ENCODE data around the gene TBC1D9.

TBC1D9 gene

GRCh38 chr4:140697709-140698560 lies 58.2 kb downstream of the TBC1D9 start:
- Histone ChIP-seq H3K27ac (ENCODE audit: low read depth in 2 of 2, low read length in 2 of 2) (no peak overlapping the region), H3K27me3 (ENCODE audit: control insufficient read depth in 2 of 2, insufficient read depth in 2 of 2, low read length in 2 of 2) (no peaks in the 10 kb centered on the region), H3K36me3 (ENCODE audit: control insufficient read depth in 2 of 2, insufficient read depth in 2 of 2, low read length in 2 of 2) (no peaks in the 10 kb centered on the region), H3K9me3 (ENCODE audit: control insufficient read depth in 2 of 2, low read length in 2 of 2) (no peaks in the 10 kb centered on the region), H3K9ac (ENCODE audit: low read depth in 1 of 2, low read length in 2 of 2) (no peak overlapping the region), H3K4me1 (ENCODE audit: control insufficient read depth in 2 of 2, insufficient read depth in 2 of 2, low read length in 2 of 2) (no peaks in the 10 kb centered on the region), H3K4me3 (ENCODE audit: low read length in 2 of 2) (no peak overlapping the region)

- Histone ChIP-seq H3K4me1 (ENCODE audit: control insufficient read depth in 2 of 2, insufficient read depth in 2 of 2, low read length in 2 of 2) (no peaks in the 10 kb centered on the region), H3K27me3 (ENCODE audit: control insufficient read depth in 2 of 2, insufficient read depth in 2 of 2, low read length in 2 of 2) (no peaks in the 10 kb centered on the region), H3K9me3 (ENCODE audit: control insufficient read depth in 2 of 2, low read length in 2 of 2) (no peaks in the 10 kb centered on the region), H3K27ac (ENCODE audit: low read depth in 2 of 2, low read length in 2 of 2) (no peak overlapping the region), H3K36me3 (ENCODE audit: control insufficient read depth in 2 of 2, insufficient read depth in 2 of 2, low read length in 2 of 2) (no peaks in the 10 kb centered on the region), H3K4me3 (ENCODE audit: low read length in 2 of 2) (no peak overlapping the region), H3K9ac (ENCODE audit: low read depth in 1 of 2, low read length in 2 of 2) (no peak overlapping the region)
Observed at GRCh38 chr4:140695483-140695882, 60.7 kb downstream of the TBC1D9 start.

- Histone ChIP-seq H3K36me3 (ENCODE audit: control insufficient read depth in 2 of 2, insufficient read depth in 2 of 2, low read length in 2 of 2) (no peaks in the 10 kb centered on the region), H3K27ac (ENCODE audit: low read depth in 2 of 2, low read length in 2 of 2) (no peak overlapping the region), H3K4me3 (ENCODE audit: low read length in 2 of 2) (no peak overlapping the region), H3K27me3 (ENCODE audit: control insufficient read depth in 2 of 2, insufficient read depth in 2 of 2, low read length in 2 of 2) (no peaks in the 10 kb centered on the region), H3K4me1 (ENCODE audit: control insufficient read depth in 2 of 2, insufficient read depth in 2 of 2, low read length in 2 of 2) (no peaks in the 10 kb centered on the region), H3K9me3 (ENCODE audit: control insufficient read depth in 2 of 2, low read length in 2 of 2) (no peaks in the 10 kb centered on the region), H3K9ac (ENCODE audit: low read depth in 1 of 2, low read length in 2 of 2) (no peak overlapping the region)
Observed at GRCh38 chr4:140693562-140693961, 62.6 kb downstream of the TBC1D9 start.

- Histone ChIP-seq H3K27ac (ENCODE audit: low read depth in 2 of 2, low read length in 2 of 2) (no peak overlapping the region), H3K4me3 (ENCODE audit: low read length in 2 of 2) (no peak overlapping the region), H3K9ac (ENCODE audit: low read depth in 1 of 2, low read length in 2 of 2) (no peak overlapping the region), H3K36me3 (ENCODE audit: control insufficient read depth in 2 of 2, insufficient read depth in 2 of 2, low read length in 2 of 2) (no peaks in the 10 kb centered on the region), H3K9me3 (ENCODE audit: control insufficient read depth in 2 of 2, low read length in 2 of 2) (no peaks in the 10 kb centered on the region), H3K27me3 (ENCODE audit: control insufficient read depth in 2 of 2, insufficient read depth in 2 of 2, low read length in 2 of 2) (no peaks in the 10 kb centered on the region), H3K4me1 (ENCODE audit: control insufficient read depth in 2 of 2, insufficient read depth in 2 of 2, low read length in 2 of 2) (no peaks in the 10 kb centered on the region)
Observed at GRCh38 chr4:140691369-140691768, 64.8 kb downstream of the TBC1D9 start.

- Histone ChIP-seq H3K36me3 (ENCODE audit: control insufficient read depth in 2 of 2, insufficient read depth in 2 of 2, low read length in 2 of 2) (no peaks in the 10 kb centered on the region), H3K4me1 (ENCODE audit: control insufficient read depth in 2 of 2, insufficient read depth in 2 of 2, low read length in 2 of 2) (no peaks in the 10 kb centered on the region), H3K9ac (ENCODE audit: low read depth in 1 of 2, low read length in 2 of 2) (no peak overlapping the region), H3K27ac (ENCODE audit: low read depth in 2 of 2, low read length in 2 of 2) (no peak overlapping the region), H3K27me3 (ENCODE audit: control insufficient read depth in 2 of 2, insufficient read depth in 2 of 2, low read length in 2 of 2) (no peaks in the 10 kb centered on the region), H3K9me3 (ENCODE audit: control insufficient read depth in 2 of 2, low read length in 2 of 2) (no peaks in the 10 kb centered on the region), H3K4me3 (ENCODE audit: low read length in 2 of 2) (no peak overlapping the region)
Observed at GRCh38 chr4:140690093-140690492, 66.1 kb downstream of the TBC1D9 start.

GRCh38 chr4:140689623-140690022 lies 66.6 kb downstream of the TBC1D9 start:
- Histone ChIP-seq H3K36me3 (ENCODE audit: control insufficient read depth in 2 of 2, insufficient read depth in 2 of 2, low read length in 2 of 2) (no peaks in the 10 kb centered on the region), H3K4me1 (ENCODE audit: control insufficient read depth in 2 of 2, insufficient read depth in 2 of 2, low read length in 2 of 2) (no peaks in the 10 kb centered on the region), H3K27me3 (ENCODE audit: control insufficient read depth in 2 of 2, insufficient read depth in 2 of 2, low read length in 2 of 2) (no peaks in the 10 kb centered on the region), H3K4me3 (ENCODE audit: low read length in 2 of 2) (no peak overlapping the region), H3K9me3 (ENCODE audit: control insufficient read depth in 2 of 2, low read length in 2 of 2) (no peaks in the 10 kb centered on the region), H3K9ac (ENCODE audit: low read depth in 1 of 2, low read length in 2 of 2) (no peak overlapping the region), H3K27ac (ENCODE audit: low read depth in 2 of 2, low read length in 2 of 2) (no peak overlapping the region)

GRCh38 chr4:140688711-140689598 lies 67.2 kb downstream of the TBC1D9 start:
- Histone ChIP-seq H3K9me3 (ENCODE audit: control insufficient read depth in 2 of 2, low read length in 2 of 2) (no peaks in the 10 kb centered on the region), H3K36me3 (ENCODE audit: control insufficient read depth in 2 of 2, insufficient read depth in 2 of 2, low read length in 2 of 2) (no peaks in the 10 kb centered on the region), H3K27ac (ENCODE audit: low read depth in 2 of 2, low read length in 2 of 2) (no peak overlapping the region), H3K9ac (ENCODE audit: low read depth in 1 of 2, low read length in 2 of 2) (no peak overlapping the region), H3K27me3 (ENCODE audit: control insufficient read depth in 2 of 2, insufficient read depth in 2 of 2, low read length in 2 of 2) (no peaks in the 10 kb centered on the region), H3K4me3 (ENCODE audit: low read length in 2 of 2) (no peak overlapping the region), H3K4me1 (ENCODE audit: control insufficient read depth in 2 of 2, insufficient read depth in 2 of 2, low read length in 2 of 2) (no peaks in the 10 kb centered on the region)

GRCh38 chr4:140686796-140687195 lies 69.4 kb downstream of the TBC1D9 start:
- H3K27ac ChIP-seq (ENCODE audit: low read depth in 2 of 2, low read length in 2 of 2): no peak overlapping the region

GRCh38 chr4:140684314-140684713 lies 71.9 kb downstream of the TBC1D9 start:
- Histone ChIP-seq H3K9me3 (ENCODE audit: control insufficient read depth in 2 of 2, low read length in 2 of 2) (no peaks in the 10 kb centered on the region), H3K9ac (ENCODE audit: low read depth in 1 of 2, low read length in 2 of 2) (no peak overlapping the region), H3K27me3 (ENCODE audit: control insufficient read depth in 2 of 2, insufficient read depth in 2 of 2, low read length in 2 of 2) (no peaks in the 10 kb centered on the region), H3K27ac (ENCODE audit: low read depth in 2 of 2, low read length in 2 of 2) (no peak overlapping the region), H3K4me1 (ENCODE audit: control insufficient read depth in 2 of 2, insufficient read depth in 2 of 2, low read length in 2 of 2) (no peaks in the 10 kb centered on the region), H3K36me3 (ENCODE audit: control insufficient read depth in 2 of 2, insufficient read depth in 2 of 2, low read length in 2 of 2) (no peaks in the 10 kb centered on the region), H3K4me3 (ENCODE audit: low read length in 2 of 2) (no peak overlapping the region)

More at GRCh38 chr4:140686796-140687195, 69.4 kb downstream of the TBC1D9 start:
- Histone ChIP-seq H3K27me3 (ENCODE audit: control insufficient read depth in 2 of 2, insufficient read depth in 2 of 2, low read length in 2 of 2) (no peaks in the 10 kb centered on the region), H3K9ac (ENCODE audit: low read depth in 1 of 2, low read length in 2 of 2) (no peak overlapping the region), H3K9me3 (ENCODE audit: control insufficient read depth in 2 of 2, low read length in 2 of 2) (no peaks in the 10 kb centered on the region), H3K4me3 (ENCODE audit: low read length in 2 of 2) (no peak overlapping the region), H3K36me3 (ENCODE audit: control insufficient read depth in 2 of 2, insufficient read depth in 2 of 2, low read length in 2 of 2) (no peaks in the 10 kb centered on the region), H3K4me1 (ENCODE audit: control insufficient read depth in 2 of 2, insufficient read depth in 2 of 2, low read length in 2 of 2) (no peaks in the 10 kb centered on the region)

- Histone ChIP-seq H3K36me3 (ENCODE audit: control insufficient read depth in 2 of 2, insufficient read depth in 2 of 2, low read length in 2 of 2) (peaks cover 0 to 9% of the 10 kb centered on the region in 2 donors), H3K4me3 (ENCODE audit: low read length in 2 of 2) (no peak overlapping the region)
Observed at GRCh38 chr4:140681201-140681600, 75.0 kb downstream of the TBC1D9 start.

More at GRCh38 chr4:140681201-140681600, 75.0 kb downstream of the TBC1D9 start:
- no peaks in the 10 kb centered on the region for H3K9me3 ChIP-seq (ENCODE audit: control insufficient read depth in 2 of 2, low read length in 2 of 2)
- H3K27me3 ChIP-seq (ENCODE audit: control insufficient read depth in 2 of 2, insufficient read depth in 2 of 2, low read length in 2 of 2): no peaks in the 10 kb centered on the region
- H3K4me1 ChIP-seq (ENCODE audit: control insufficient read depth in 2 of 2, insufficient read depth in 2 of 2, low read length in 2 of 2): no peaks in the 10 kb centered on the region
- H3K27ac ChIP-seq (ENCODE audit: low read depth in 2 of 2, low read length in 2 of 2): no peak overlapping the region
- no peak overlapping the region for H3K9ac ChIP-seq (ENCODE audit: low read depth in 1 of 2, low read length in 2 of 2)
